Rectal smooth muscle tissue (tissue), 1 donor: ENCODE measurements around the gene LPP.

Experiments used
- H3K27ac ChIP-seq: one replicate; pipeline ENCODE4 v1.7.0; 2013; ENCODE audit warnings: low read depth, low read length, inconsistent platforms
- H3K27me3 ChIP-seq: one replicate; pipeline ENCODE4 v1.7.0; 2013; ENCODE audit warnings: low read length; ENCODE audit not compliant: control insufficient read depth, insufficient read depth
- H3K36me3 ChIP-seq: one replicate; pipeline ENCODE4 v1.7.0; 2013; ENCODE audit warnings: low read length; ENCODE audit not compliant: control insufficient read depth, insufficient read depth
- H3K4me1 ChIP-seq: one replicate; pipeline ENCODE4 v1.7.0; 2013; ENCODE audit warnings: low read length; ENCODE audit not compliant: control insufficient read depth, insufficient read depth
- H3K4me3 ChIP-seq: one replicate; pipeline ENCODE4 v1.7.0; 2013; ENCODE audit warnings: low read length
- H3K9ac ChIP-seq: one replicate; pipeline ENCODE4 v1.7.0; 2013; ENCODE audit warnings: low read length

Gene LPP

DNA sequence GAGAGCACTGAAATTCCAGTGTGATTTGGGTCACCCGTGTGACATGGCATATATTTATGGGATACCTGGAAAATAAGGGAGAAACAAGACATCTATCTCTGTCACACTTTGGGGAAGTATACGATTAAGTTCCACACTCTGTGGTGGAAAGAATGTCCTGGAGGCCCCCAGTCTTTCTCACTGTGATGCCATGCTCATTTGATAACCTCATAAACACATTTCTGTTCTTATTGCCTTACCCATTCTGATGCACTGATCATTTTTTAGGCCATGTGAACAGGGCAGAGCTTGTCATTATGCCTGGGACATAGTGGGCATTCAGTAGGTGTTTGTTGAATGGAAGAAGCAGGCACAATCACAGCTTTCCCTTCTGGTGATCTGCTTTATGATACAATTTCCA lies 668.5 kb downstream of the LPP start:
- no peaks in the 10 kb centered on the region for H3K36me3 ChIP-seq
- H3K27me3 ChIP-seq = no peaks in the 10 kb centered on the region
- no peak overlapping the region for H3K9ac ChIP-seq
- H3K4me1 ChIP-seq = peaks cover 39% of the 10 kb centered on the region
- no peak overlapping the region for H3K4me3 ChIP-seq
- H3K27ac ChIP-seq = no peak overlapping the region

- Histone ChIP-seq H3K36me3 (no peaks in the 10 kb centered on the region), H3K9ac (no peak overlapping the region), H3K4me1 (peaks cover 36% of the 10 kb centered on the region), H3K4me3 (no peak overlapping the region), H3K27ac (no peak overlapping the region), H3K27me3 (no peaks in the 10 kb centered on the region)
Measured at GRCh38 chr3:188824566-188824965, 670.6 kb downstream of the LPP start.

- Histone ChIP-seq H3K36me3 (no peaks in the 10 kb centered on the region), H3K4me1 (peaks cover 29% of the 10 kb centered on the region), H3K9ac (no peak overlapping the region), H3K27ac (no peak overlapping the region), H3K4me3 (no peak overlapping the region), H3K27me3 (no peaks in the 10 kb centered on the region)
Measured at GRCh38 chr3:188825901-188826300, 671.9 kb downstream of the LPP start.

- Histone ChIP-seq H3K27ac (no peak overlapping the region), H3K27me3 (no peaks in the 10 kb centered on the region), H3K4me3 (no peak overlapping the region), H3K9ac (no peak overlapping the region), H3K36me3 (no peaks in the 10 kb centered on the region), H3K4me1 (peaks cover 29% of the 10 kb centered on the region)
Measured at GRCh38 chr3:188826574-188826973, 672.6 kb downstream of the LPP start.

GRCh38 chr3:188827103-188827502 lies 673.1 kb downstream of the LPP start:
- no peaks in the 10 kb centered on the region for H3K27me3 ChIP-seq
- H3K9ac ChIP-seq = no peak overlapping the region
- H3K4me1 ChIP-seq = peaks cover 26% of the 10 kb centered on the region
- no peak overlapping the region for H3K27ac ChIP-seq
- no peaks in the 10 kb centered on the region for H3K36me3 ChIP-seq
- H3K4me3 ChIP-seq = no peak overlapping the region

DNA sequence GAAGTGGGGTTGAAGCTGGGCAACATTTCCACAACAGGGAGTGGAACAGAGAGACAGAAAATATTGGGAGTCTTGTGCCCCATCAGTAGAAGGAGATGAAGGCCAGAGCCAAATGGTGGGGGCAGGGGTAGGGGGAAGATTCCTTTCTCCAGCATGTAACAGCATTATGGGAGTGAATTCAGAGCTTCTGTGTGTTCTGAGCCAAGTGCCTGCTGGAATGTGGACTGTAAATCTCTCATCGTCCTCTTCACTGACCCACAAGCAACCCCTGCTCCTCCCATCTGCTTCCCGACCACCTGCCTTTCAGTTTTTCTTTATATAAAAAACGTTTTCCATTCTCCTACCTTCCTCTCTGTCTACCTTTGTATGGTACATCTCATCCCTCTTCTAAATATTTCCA lies 673.6 kb downstream of the LPP start:
- H3K27ac ChIP-seq = no peak overlapping the region
- no peak overlapping the region for H3K9ac ChIP-seq
- no peaks in the 10 kb centered on the region for H3K27me3 ChIP-seq
- no peaks in the 10 kb centered on the region for H3K36me3 ChIP-seq
- H3K4me1 ChIP-seq = peaks cover 22% of the 10 kb centered on the region
- H3K4me3 ChIP-seq = no peak overlapping the region

DNA sequence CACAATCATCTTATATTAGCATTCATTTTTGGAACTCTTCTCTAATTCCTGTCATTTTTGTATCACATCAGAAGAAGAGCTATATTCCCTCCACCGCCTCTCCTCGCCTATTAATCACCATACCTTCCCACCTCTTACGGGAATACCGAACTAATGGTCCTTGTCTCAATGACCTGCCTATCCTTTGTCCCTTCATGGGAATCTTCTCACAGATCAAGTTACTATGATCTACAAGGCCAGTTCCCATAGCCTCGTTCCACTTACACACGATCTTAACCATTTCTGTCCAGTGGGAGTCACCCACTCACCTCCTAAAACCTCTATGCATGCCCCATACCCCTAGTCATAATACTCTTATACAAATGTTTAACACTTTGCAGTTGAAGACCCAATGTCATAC lies 675.2 kb downstream of the LPP start:
- H3K27me3 ChIP-seq = no peaks in the 10 kb centered on the region
- peaks cover 18% of the 10 kb centered on the region for H3K4me1 ChIP-seq
- no peaks in the 10 kb centered on the region for H3K36me3 ChIP-seq
- H3K27ac ChIP-seq = no peak overlapping the region
- H3K4me3 ChIP-seq = no peak overlapping the region
- H3K9ac ChIP-seq = no peak overlapping the region

- no peak overlapping the region for H3K9ac ChIP-seq
- no peaks in the 10 kb centered on the region for H3K27me3 ChIP-seq
- H3K36me3 ChIP-seq = no peaks in the 10 kb centered on the region
- peaks cover 13% of the 10 kb centered on the region for H3K4me1 ChIP-seq
- no peak overlapping the region for H3K27ac ChIP-seq
- no peak overlapping the region for H3K4me3 ChIP-seq
Measured at GRCh38 chr3:188829576-188829975, 675.6 kb downstream of the LPP start.

GRCh38 chr3:188830893-188831292 lies 676.9 kb downstream of the LPP start:
- no peaks in the 10 kb centered on the region for H3K27me3 ChIP-seq
- H3K9ac ChIP-seq = no peak overlapping the region
- H3K4me1 ChIP-seq = peaks cover 10% of the 10 kb centered on the region
- no peak overlapping the region for H3K4me3 ChIP-seq
- no peaks in the 10 kb centered on the region for H3K36me3 ChIP-seq
- H3K27ac ChIP-seq = no peak overlapping the region

- Histone ChIP-seq H3K4me3 (no peak overlapping the region), H3K27ac (no peak overlapping the region), H3K36me3 (no peaks in the 10 kb centered on the region), H3K9ac (no peak overlapping the region), H3K27me3 (no peaks in the 10 kb centered on the region), H3K4me1 (peaks cover 3% of the 10 kb centered on the region)
Measured at GRCh38 chr3:188832146-188832545, 678.2 kb downstream of the LPP start.

DNA sequence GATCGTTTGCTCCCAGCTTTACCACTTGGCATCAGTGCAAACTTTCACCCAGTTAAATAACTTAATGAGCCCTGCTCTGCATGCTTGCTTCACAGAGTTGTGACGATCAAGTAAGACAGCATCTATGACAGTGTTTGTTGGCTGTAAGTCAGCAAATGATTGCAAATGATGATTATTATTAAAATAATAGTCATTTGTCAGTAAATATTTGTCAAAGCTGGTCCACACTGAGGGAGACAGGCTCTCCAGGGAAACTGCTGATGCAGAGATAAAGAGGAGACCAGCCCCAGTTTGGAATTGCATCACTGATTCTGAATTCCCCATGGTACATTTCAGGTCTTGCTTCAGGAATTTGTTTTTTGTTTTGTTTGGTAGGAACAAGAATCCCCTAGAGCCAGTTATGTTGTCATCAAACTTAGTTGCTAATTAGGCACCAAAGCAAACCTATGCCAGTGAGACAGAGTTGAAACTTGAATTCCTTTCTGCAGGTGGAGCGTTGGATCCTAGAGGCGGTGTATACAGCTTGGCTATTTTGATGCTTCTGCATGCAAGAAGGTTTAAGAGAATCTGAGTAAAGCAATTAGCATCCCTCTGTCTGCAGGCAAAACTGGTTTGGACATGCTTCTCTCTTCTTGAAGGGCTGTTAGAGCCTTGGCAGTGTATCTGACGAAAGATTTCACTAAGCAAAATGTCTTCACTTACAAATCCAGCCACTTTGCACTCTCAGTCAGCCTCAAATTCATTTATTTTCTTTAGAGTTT lies 679.2 kb downstream of the LPP start:
- Histone ChIP-seq H3K27ac (no peak overlapping the region), H3K4me1 (no peaks in the 10 kb centered on the region), H3K4me3 (no peak overlapping the region), H3K9ac (no peak overlapping the region), H3K36me3 (no peaks in the 10 kb centered on the region), H3K27me3 (no peaks in the 10 kb centered on the region)

GRCh38 chr3:188834349-188834748 lies 680.4 kb downstream of the LPP start:
- Histone ChIP-seq H3K36me3 (no peaks in the 10 kb centered on the region), H3K4me1 (no peaks in the 10 kb centered on the region), H3K9ac (no peak overlapping the region), H3K27me3 (no peaks in the 10 kb centered on the region), H3K4me3 (no peak overlapping the region), H3K27ac (no peak overlapping the region)

- H3K4me3 ChIP-seq = no peak overlapping the region
- H3K36me3 ChIP-seq = no peaks in the 10 kb centered on the region
- H3K4me1 ChIP-seq = no peaks in the 10 kb centered on the region
- H3K27ac ChIP-seq = no peak overlapping the region
- H3K27me3 ChIP-seq = no peaks in the 10 kb centered on the region
- H3K9ac ChIP-seq = no peak overlapping the region
Measured at GRCh38 chr3:188839187-188839695, 685.3 kb downstream of the LPP start.
